Measurements from ENCODE around the gene ULK4.

DNA sequence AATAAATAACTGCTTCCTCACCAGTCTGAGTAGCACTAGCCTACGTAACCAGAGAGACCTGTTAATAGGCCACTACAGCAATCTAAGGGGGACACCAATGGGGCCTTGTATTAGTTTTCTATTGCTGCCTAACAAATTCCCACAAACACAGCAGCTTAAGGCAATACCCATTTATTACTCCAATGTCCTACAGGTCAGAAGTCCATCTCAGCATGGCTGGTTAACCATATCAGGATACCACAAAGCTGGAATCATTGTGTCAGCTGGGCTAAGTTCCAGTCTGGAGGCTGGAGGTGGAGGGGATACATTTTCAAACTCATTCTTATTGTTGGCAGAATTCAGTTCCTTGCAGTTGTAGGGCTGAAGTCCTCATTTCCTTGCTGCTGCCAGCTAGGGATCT, 331.9 kb downstream of the ULK4 start:
- TF ChIP-seq, protein P1, sequence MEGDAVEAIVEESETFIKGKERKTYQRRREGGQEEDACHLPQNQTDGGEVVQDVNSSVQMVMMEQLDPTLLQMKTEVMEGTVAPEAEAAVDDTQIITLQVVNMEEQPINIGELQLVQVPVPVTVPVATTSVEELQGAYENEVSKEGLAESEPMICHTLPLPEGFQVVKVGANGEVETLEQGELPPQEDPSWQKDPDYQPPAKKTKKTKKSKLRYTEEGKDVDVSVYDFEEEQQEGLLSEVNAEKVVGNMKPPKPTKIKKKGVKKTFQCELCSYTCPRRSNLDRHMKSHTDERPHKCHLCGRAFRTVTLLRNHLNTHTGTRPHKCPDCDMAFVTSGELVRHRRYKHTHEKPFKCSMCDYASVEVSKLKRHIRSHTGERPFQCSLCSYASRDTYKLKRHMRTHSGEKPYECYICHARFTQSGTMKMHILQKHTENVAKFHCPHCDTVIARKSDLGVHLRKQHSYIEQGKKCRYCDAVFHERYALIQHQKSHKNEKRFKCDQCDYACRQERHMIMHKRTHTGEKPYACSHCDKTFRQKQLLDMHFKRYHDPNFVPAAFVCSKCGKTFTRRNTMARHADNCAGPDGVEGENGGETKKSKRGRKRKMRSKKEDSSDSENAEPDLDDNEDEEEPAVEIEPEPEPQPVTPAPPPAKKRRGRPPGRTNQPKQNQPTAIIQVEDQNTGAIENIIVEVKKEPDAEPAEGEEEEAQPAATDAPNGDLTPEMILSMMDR (IDR thresholded peaks at IDR 0.05), result no peak
- no peak for TF ChIP-seq EP300 (IDR thresholded peaks at IDR 0.05; ENCODE audit: borderline replicate concordance in 1 of 2, low read depth in 1 of 2, low read length in 1 of 2)
- TF ChIP-seq, protein P2, sequence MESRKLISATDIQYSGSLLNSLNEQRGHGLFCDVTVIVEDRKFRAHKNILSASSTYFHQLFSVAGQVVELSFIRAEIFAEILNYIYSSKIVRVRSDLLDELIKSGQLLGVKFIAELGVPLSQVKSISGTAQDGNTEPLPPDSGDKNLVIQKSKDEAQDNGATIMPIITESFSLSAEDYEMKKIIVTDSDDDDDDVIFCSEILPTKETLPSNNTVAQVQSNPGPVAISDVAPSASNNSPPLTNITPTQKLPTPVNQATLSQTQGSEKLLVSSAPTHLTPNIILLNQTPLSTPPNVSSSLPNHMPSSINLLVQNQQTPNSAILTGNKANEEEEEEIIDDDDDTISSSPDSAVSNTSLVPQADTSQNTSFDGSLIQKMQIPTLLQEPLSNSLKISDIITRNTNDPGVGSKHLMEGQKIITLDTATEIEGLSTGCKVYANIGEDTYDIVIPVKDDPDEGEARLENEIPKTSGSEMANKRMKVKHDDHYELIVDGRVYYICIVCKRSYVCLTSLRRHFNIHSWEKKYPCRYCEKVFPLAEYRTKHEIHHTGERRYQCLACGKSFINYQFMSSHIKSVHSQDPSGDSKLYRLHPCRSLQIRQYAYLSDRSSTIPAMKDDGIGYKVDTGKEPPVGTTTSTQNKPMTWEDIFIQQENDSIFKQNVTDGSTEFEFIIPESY (IDR thresholded peaks at IDR 0.05; ENCODE audit: borderline replicate concordance, low read depth), result no peak
- no peak for TF ChIP-seq EZH2phosphoT487 (IDR thresholded peaks at IDR 0.05; ENCODE audit: borderline replicate concordance, low read depth)
- TF ChIP-seq NRF1 (IDR thresholded peaks at IDR 0.05; ENCODE audit: low read depth, low read length), result no peak
- TF ChIP-seq TEAD4 (IDR thresholded peaks at IDR 0.05; ENCODE audit: borderline replicate concordance, insufficient read depth), result no peak
- TF ChIP-seq POLR2AphosphoS5 (IDR thresholded peaks at IDR 0.05; ENCODE audit: low read depth, low read length), result no peak
- TF ChIP-seq ELF1 (IDR thresholded peaks at IDR 0.05), result no peak
- TF ChIP-seq RXRA (IDR thresholded peaks at IDR 0.05; ENCODE audit: borderline replicate concordance, low read depth), result no peak
- TF ChIP-seq GABPA (IDR thresholded peaks at IDR 0.05; ENCODE audit: low read depth), result no peak
- TF ChIP-seq RAD21 (IDR thresholded peaks at IDR 0.05; ENCODE audit: low read length), result no peak
- TF ChIP-seq TCF12 (IDR thresholded peaks at IDR 0.05), result no peak
